SKM-1 (cell line): ENCODE measurements around the gene MAP1LC3A.
A peak's percentile ranks its signal among the peaks of the same experiment; 100 is the strongest.

ENCODE experiments used
- DNase-seq: peaks from one replicate; lab custom pipeline; 2025; ENCODE audit not compliant: unreplicated experiment; lab: John Stamatoyannopoulos, UW

MAP1LC3A gene

GRCh38 chr20:34529742-34530141, 28.8 kb upstream of the MAP1LC3A start:
- DNase-seq: no peak

- no peak for DNase-seq
Measured at GRCh38 chr20:34530342-34530741, 28.2 kb upstream of the MAP1LC3A start.

- DNase-seq: no peak
Measured at GRCh38 chr20:34531608-34532265, 26.8 kb upstream of the MAP1LC3A start.

GRCh38 chr20:34532320-34532719, 26.2 kb upstream of the MAP1LC3A start:
- no peak for DNase-seq

- no peak for DNase-seq
Measured at GRCh38 chr20:34532756-34533155, 25.8 kb upstream of the MAP1LC3A start.

GRCh38 chr20:34534391-34535165, 23.9 kb upstream of the MAP1LC3A start:
- DNase-seq: no peak

GRCh38 chr20:34535301-34535840, 23.1 kb upstream of the MAP1LC3A start:
- DNase-seq: no peak

- no peak for DNase-seq
Measured at GRCh38 chr20:34535857-34536256, 22.7 kb upstream of the MAP1LC3A start.

GRCh38 chr20:34536798-34537394, 21.6 kb upstream of the MAP1LC3A start:
- DNase-seq: peak; percentile 21

GRCh38 chr20:34537651-34538050, 20.9 kb upstream of the MAP1LC3A start:
- DNase-seq: no peak

GRCh38 chr20:34538671-34539123, 19.8 kb upstream of the MAP1LC3A start:
- peak; percentile 54 for DNase-seq

GRCh38 chr20:34539756-34540155, 18.8 kb upstream of the MAP1LC3A start:
- no peak for DNase-seq

GRCh38 chr20:34540596-34541263, 17.8 kb upstream of the MAP1LC3A start:
- no peak for DNase-seq

GRCh38 chr20:34541264-34541901, 17.1 kb upstream of the MAP1LC3A start:
- no peak for DNase-seq

- DNase-seq: no peak
Measured at GRCh38 chr20:34541917-34542316, 16.6 kb upstream of the MAP1LC3A start.

- DNase-seq: no peak
Measured at GRCh38 chr20:34542439-34542838, 16.1 kb upstream of the MAP1LC3A start.

GRCh38 chr20:34543463-34544056, 15.0 kb upstream of the MAP1LC3A start:
- DNase-seq: no peak

GRCh38 chr20:34544109-34544796, 14.3 kb upstream of the MAP1LC3A start:
- no peak for DNase-seq

- no peak for DNase-seq
Measured at GRCh38 chr20:34546751-34547181, 11.8 kb upstream of the MAP1LC3A start.
